Natural killer cell (primary cell): ENCODE data around the gene FRMD4A. TPM values are rescaled to one million over a fixed set of nuclear protein-coding genes. Genes with fewer than 3 reads are reported as not detected.

Experiments
- ATAC-seq, 3 donors: fragments of 150-1000 bp in 2 of 3; fragments of 200-7000 bp in 1 of 3; cut with Tn5 transposase; 1 replicate in 1 of 3; 2 replicates in 2 of 3; pipeline ENCODE4 v1.10.0; 2021; ENCODE audit warnings: mild to moderate bottlenecking in 2 of 3, moderate library complexity in 2 of 3
- DNase-seq, 2 donors: peaks; one replicate each; pipeline versions ENCODE4 v3.0.0 to v3.0.0-alpha.2; 2013 to 2021; ENCODE audit warnings: mixed read lengths in 1 of 2
- H3K27ac ChIP-seq: one replicate; pipeline ENCODE4 v1.5.1; 2013; ENCODE audit warnings: mild to moderate bottlenecking, low read length
- H3K27me3 ChIP-seq: one replicate; pipeline ENCODE4 v1.6.1; 2013; ENCODE audit warnings: low read length; ENCODE audit not compliant: control insufficient read depth, insufficient read depth
- H3K36me3 ChIP-seq: one replicate; pipeline ENCODE4 v1.6.1; 2013; ENCODE audit warnings: low read length; ENCODE audit not compliant: control insufficient read depth, insufficient read depth
- H3K4me1 ChIP-seq: one replicate; pipeline ENCODE4 v1.6.1; 2013; ENCODE audit warnings: low read length; ENCODE audit not compliant: control insufficient read depth, insufficient read depth
- H3K4me3 ChIP-seq: one replicate; pipeline ENCODE4 v1.5.1; 2013; ENCODE audit warnings: low read length
- H3K9me3 ChIP-seq: one replicate; pipeline ENCODE4 v1.6.1; 2013; ENCODE audit warnings: low read length; ENCODE audit not compliant: control insufficient read depth, insufficient read depth
- H3K27ac Mint-ChIP-seq, 2 donors: one replicate each; pipeline ENCODE4 v1.8.0; 2022; ENCODE audit warnings: mild to moderate bottlenecking in 2 of 2, mixed read lengths in 2 of 2, moderate library complexity in 1 of 2
- H3K27me3 Mint-ChIP-seq, 2 donors: one replicate each; pipeline ENCODE4 v1.8.0; 2022; ENCODE audit warnings: low read depth in 2 of 2, mixed read lengths in 2 of 2
- H3K36me3 Mint-ChIP-seq: one replicate; pipeline ENCODE4 v1.8.0; 2022; ENCODE audit warnings: mixed read lengths
- H3K4me1 Mint-ChIP-seq, 2 donors: one replicate each; pipeline ENCODE4 v1.8.0; 2022; ENCODE audit warnings: mixed read lengths in 2 of 2
- H3K4me3 Mint-ChIP-seq: one replicate; pipeline ENCODE4 v1.8.0; 2022; ENCODE audit warnings: mild to moderate bottlenecking, moderate library complexity, mixed read lengths
- H3K9me3 Mint-ChIP-seq, 2 donors: one replicate each; pipeline ENCODE4 v1.8.0; 2022; ENCODE audit warnings: mixed read lengths in 2 of 2
- CTCF ChIP-seq: fragments of 200-600 bp; IDR thresholded peaks from one replicate; pipeline ENCODE4 v1.8.0; 2022; ENCODE audit warnings: antibody characterized with exemption
- WGBS: methylation state at CpG from one replicate; pipeline ENCODE4 v1.1.7; 2013; ENCODE audit warnings: missing lambda C conversion rate; ENCODE audit not compliant: insufficient coverage; 5-methylcytosine and 5-hydroxymethylcytosine counted together
- intact Hi-C: fragments of 100-400 bp; cut with micrococcal nuclease; formaldehyde crosslinking; loops from one replicate; pipeline ENCODE4 v1.14.2; 2022
- total RNA-seq, 4 donors: library from RNA; stranded (reverse); fragments of 120-200 nt in 1 of 4; gene quantifications; one replicate each; pipeline versions ENCODE4 v1.2.3 to v1.2.4, GENCODE V29; 2013 to 2022

Gene FRMD4A
- total RNA-seq, 3 donors from 2014 or later (not counting 1 experiment from before 2014, with no cell fraction given), result 0.36 to 0.38 TPM; not detected in 1

- ATAC-seq, result peak in 1 of 3 donors; percentile 64
Observed at GRCh38 chr10:13847201-13847631, 483.5 kb downstream of the FRMD4A start.

GRCh38 chr10:13845897-13846296, 484.8 kb downstream of the FRMD4A start:
- TF ChIP-seq CTCF, result no peak
- no peak for ATAC-seq
- intact Hi-C loops, result no loop called here
- H3K27me3 ChIP-seq, result peaks cover 2% of the 10 kb centered on the region
- no peak overlapping the region for H3K4me3 ChIP-seq
- H3K27me3 Mint-ChIP-seq, result peaks cover 32 to 60% of the 10 kb centered on the region in 2 donors
- peaks cover 4% of the 10 kb centered on the region for H3K9me3 ChIP-seq
- H3K27ac ChIP-seq, result no peak overlapping the region
- H3K27ac Mint-ChIP-seq, result no peak overlapping the region
- no peak for DNase-seq
- H3K9me3 Mint-ChIP-seq, result no peaks in the 10 kb centered on the region
- peaks cover 7% of the 10 kb centered on the region for H3K4me1 ChIP-seq
- WGBS, result 77% methylated on average over 1 of the region's 4 CpGs
- peaks cover 4 to 8% of the 10 kb centered on the region in 2 donors for H3K4me1 Mint-ChIP-seq
- H3K36me3 ChIP-seq, result no peaks in the 10 kb centered on the region
- no peak overlapping the region for H3K4me3 Mint-ChIP-seq
- no peaks in the 10 kb centered on the region for H3K36me3 Mint-ChIP-seq

More at GRCh38 chr10:13847201-13847631, 483.5 kb downstream of the FRMD4A start:
- no peak for TF ChIP-seq CTCF
- Mint-ChIP-seq H3K27me3 (peaks cover 32 to 60% of the 10 kb centered on the region in 2 donors), H3K4me1 (peaks cover 4 to 8% of the 10 kb centered on the region in 2 donors), H3K36me3 (no peaks in the 10 kb centered on the region), H3K27ac (no peak overlapping the region), H3K4me3 (no peak overlapping the region), H3K9me3 (no peaks in the 10 kb centered on the region)
- H3K4me3 ChIP-seq, result no peak overlapping the region
- peaks cover 2% of the 10 kb centered on the region for H3K27me3 ChIP-seq
- intact Hi-C loops, result no loop called here
- no peak for DNase-seq
- no peaks in the 10 kb centered on the region for H3K36me3 ChIP-seq
- no peaks in the 10 kb centered on the region for H3K9me3 ChIP-seq
- H3K4me1 ChIP-seq, result peaks cover 7% of the 10 kb centered on the region
- 7% methylated on average over 8 of the region's 8 CpGs for WGBS
- H3K27ac ChIP-seq, result no peak overlapping the region

DNA sequence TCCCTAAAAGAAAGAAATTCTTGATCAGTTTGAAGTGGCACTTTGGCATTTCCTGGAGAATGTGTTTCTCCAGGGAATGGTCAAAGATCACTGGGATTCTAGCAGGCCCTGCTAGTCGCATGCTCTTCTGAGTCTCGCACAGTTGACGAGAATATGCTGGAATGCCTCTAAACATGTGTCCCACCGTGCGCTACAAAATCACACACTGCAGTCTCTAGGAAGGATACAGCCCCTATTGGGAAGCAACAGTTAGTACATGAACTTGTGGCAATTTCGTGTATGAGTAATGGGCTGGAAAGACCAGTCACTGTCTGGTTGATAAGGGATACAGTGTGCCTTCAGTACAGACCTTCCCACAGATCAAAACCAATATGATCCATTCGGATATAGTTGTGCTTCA, 486.1 kb downstream of the FRMD4A start:
- 85% methylated on average over 7 of the region's 7 CpGs for WGBS
- Mint-ChIP-seq H3K4me3 (no peak overlapping the region), H3K27me3 (peaks cover 32 to 60% of the 10 kb centered on the region in 2 donors), H3K27ac (no peak overlapping the region), H3K4me1 (peaks cover 4 to 8% of the 10 kb centered on the region in 2 donors), H3K36me3 (no peaks in the 10 kb centered on the region), H3K9me3 (no peaks in the 10 kb centered on the region)
- Histone ChIP-seq H3K27me3 (peaks cover 2% of the 10 kb centered on the region), H3K27ac (no peak overlapping the region), H3K9me3 (peaks cover 4% of the 10 kb centered on the region), H3K4me1 (peaks cover 7% of the 10 kb centered on the region), H3K4me3 (no peak overlapping the region), H3K36me3 (no peaks in the 10 kb centered on the region)
- no peak for TF ChIP-seq CTCF
- DNase-seq, result no peak
- intact Hi-C loops, result no loop called here
- no peak for ATAC-seq

DNA sequence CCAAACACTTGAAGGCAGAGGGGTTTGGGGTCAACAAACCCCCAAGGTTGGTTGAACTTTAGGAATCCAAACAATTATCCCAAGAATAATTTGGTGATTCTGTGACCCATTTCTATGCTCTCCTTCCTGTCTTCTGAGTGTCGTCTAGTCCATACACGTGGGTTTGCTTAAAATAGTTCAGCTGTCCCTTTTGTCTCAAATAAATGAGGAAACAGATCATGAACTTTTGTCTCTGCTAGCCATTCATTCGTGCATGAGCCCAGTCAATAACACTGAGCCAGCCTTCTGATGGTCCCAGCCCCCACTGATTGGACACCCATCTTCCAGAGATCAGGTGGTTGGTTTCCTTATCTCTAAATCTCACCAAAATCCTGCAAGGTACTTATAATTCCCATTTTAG, 488.6 kb downstream of the FRMD4A start:
- no peaks in the 10 kb centered on the region for H3K4me1 Mint-ChIP-seq

More for the DNA sequence above, 488.6 kb downstream of the FRMD4A start:
- H3K9me3 ChIP-seq, result peaks cover 4% of the 10 kb centered on the region
- Mint-ChIP-seq H3K4me3 (no peak overlapping the region), H3K27me3 (peaks cover 21 to 48% of the 10 kb centered on the region in 2 donors), H3K27ac (no peak overlapping the region), H3K9me3 (no peaks in the 10 kb centered on the region), H3K36me3 (no peaks in the 10 kb centered on the region)
- H3K27ac ChIP-seq, result no peak overlapping the region
- TF ChIP-seq CTCF, result no peak
- no peaks in the 10 kb centered on the region for H3K36me3 ChIP-seq
- DNase-seq (no peak), ATAC-seq (no peak)
- intact Hi-C loops, result no loop called here
- H3K4me3 ChIP-seq, result no peak overlapping the region
- peaks cover 2% of the 10 kb centered on the region for H3K27me3 ChIP-seq
- WGBS, result 37% methylated on average over 3 of the region's 3 CpGs
- peaks cover 3% of the 10 kb centered on the region for H3K4me1 ChIP-seq
